DMS79 (cell line): ENCODE results near the gene KCNJ10.

ENCODE experiments used
- DNase-seq: peaks from one replicate; lab custom pipeline; 2025; lab: John Stamatoyannopoulos, UW

The KCNJ10 gene

GRCh38 chr1:160024195-160024905, 45.6 kb downstream of the KCNJ10 start:
- DNase-seq = no peak

- DNase-seq = no peak
These were observed 47.3 kb downstream of the KCNJ10 start for GRCh38 chr1:160022330-160023310.

GRCh38 chr1:160021376-160022074, 48.4 kb downstream of the KCNJ10 start:
- DNase-seq = no peak

GRCh38 chr1:160020196-160020595, 49.8 kb downstream of the KCNJ10 start:
- DNase-seq = no peak

GRCh38 chr1:160018900-160019299, 51.1 kb downstream of the KCNJ10 start:
- DNase-seq = no peak

GRCh38 chr1:160018347-160018746, 51.6 kb downstream of the KCNJ10 start:
- DNase-seq = no peak

- no peak for DNase-seq
These were observed 52.4 kb downstream of the KCNJ10 start for GRCh38 chr1:160017592-160017991.

GRCh38 chr1:160011781-160012180, 58.2 kb downstream of the KCNJ10 start:
- DNase-seq = no peak

- no peak for DNase-seq
These were observed 60.2 kb downstream of the KCNJ10 start for GRCh38 chr1:160009801-160010200.

- no peak for DNase-seq
These were observed 60.9 kb downstream of the KCNJ10 start for GRCh38 chr1:160009081-160009480.

- DNase-seq = no peak
These were observed 62.3 kb downstream of the KCNJ10 start for GRCh38 chr1:160007577-160008200.

GRCh38 chr1:160006312-160006940, 63.5 kb downstream of the KCNJ10 start:
- peak; percentile 52 for DNase-seq

- no peak for DNase-seq
These were observed 64.9 kb downstream of the KCNJ10 start for GRCh38 chr1:160005070-160005469.

- DNase-seq = no peak
These were observed 65.5 kb downstream of the KCNJ10 start for GRCh38 chr1:160004425-160004824.

- no peak for DNase-seq
These were observed 66.0 kb downstream of the KCNJ10 start for GRCh38 chr1:160004001-160004400.

GRCh38 chr1:160001440-160001839, 68.5 kb downstream of the KCNJ10 start:
- DNase-seq = no peak

GRCh38 chr1:159999204-159999603, 70.8 kb downstream of the KCNJ10 start:
- DNase-seq = no peak

- no peak for DNase-seq
These were observed 73.3 kb downstream of the KCNJ10 start for GRCh38 chr1:159996653-159997052.

- DNase-seq = no peak
These were observed 75.1 kb downstream of the KCNJ10 start for GRCh38 chr1:159994896-159995295.

GRCh38 chr1:159993911-159994310, 76.0 kb downstream of the KCNJ10 start:
- DNase-seq = peak; percentile 9

GRCh38 chr1:159992161-159992560, 77.8 kb downstream of the KCNJ10 start:
- no peak for DNase-seq
